ENCODE measurements around the gene DNAJC1. TPM values are rescaled to one million over a fixed set of nuclear protein-coding genes. Genes with fewer than 3 reads are reported as not detected.
"Not testable (repeated sequence)": the region's sequence is repeated elsewhere in the genome, so short reads cannot be mapped to it uniquely, and the experiment has no call there.

Gene DNAJC1
- total and polyA plus RNA-seq, 2 of the 8 experiments (the other 6 are each of a cell fraction or from before 2014, with no cell fraction given), result 6.8 to 14.8 TPM

DNA sequence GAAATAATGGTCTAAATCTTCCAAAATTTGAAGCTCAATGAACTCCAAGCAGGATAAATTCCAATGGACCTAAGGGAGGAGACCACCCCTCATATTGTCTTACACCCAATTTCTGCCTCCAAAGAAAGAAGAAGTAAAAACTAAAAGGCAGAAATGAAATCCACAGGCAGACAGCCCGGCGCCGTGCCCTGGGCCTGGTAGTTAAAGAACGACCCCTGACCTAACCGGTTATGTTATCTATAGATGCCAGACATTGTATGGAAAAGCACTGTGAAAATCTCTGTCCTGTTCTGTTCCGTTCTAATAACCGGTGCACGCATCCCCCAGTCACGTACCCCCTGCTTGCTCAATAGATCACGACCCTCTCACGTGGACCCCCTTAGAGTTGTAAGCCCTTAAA is 130.8 kb downstream of the DNAJC1 start:
- H3K4me3 ChIP-seq (ENCODE audit: extremely low read depth in 1 of 4, insufficient read depth in 2 of 4, low read depth in 3 of 4, low read length in 4 of 4); H3K56ac ChIP-seq (replicated peaks; ENCODE audit: insufficient read length, low read depth, low read length); H2BK12ac ChIP-seq (ENCODE audit: low read depth, low read length); H2AFZ ChIP-seq (ENCODE audit: low read length); H4K8ac ChIP-seq (ENCODE audit: extremely low read depth, insufficient read depth, low read length); H3K4ac ChIP-seq (replicated peaks; ENCODE audit: insufficient read length, low read depth, low read length); H3K79me1 ChIP-seq (ENCODE audit: low read depth, low read length); H3K4me2 ChIP-seq (ENCODE audit: insufficient read depth in 1 of 2, low read depth in 2 of 2, low read length in 2 of 2); H2AK5ac ChIP-seq (ENCODE audit: low read depth, low read length); H3K36me3 ChIP-seq (ENCODE audit: control insufficient read depth in 2 of 4, insufficient read depth in 4 of 4, low read length in 3 of 4); H3K18ac ChIP-seq (ENCODE audit: extremely low read depth, low read length); H3K14ac ChIP-seq (ENCODE audit: insufficient read length); H4K5ac ChIP-seq (ENCODE audit: insufficient read length, low read depth, low read length); H2BK15ac ChIP-seq (ENCODE audit: low read length); H3K27ac ChIP-seq (ENCODE audit: low read depth, low read length); H4K20me1 ChIP-seq (replicated peaks in 1 of 2; ENCODE audit: control insufficient read depth in 1 of 2, insufficient read depth in 2 of 2, low read length in 2 of 2); H2BK20ac ChIP-seq (ENCODE audit: low read length); H3K4me1 ChIP-seq (replicated peaks in 1 of 4; ENCODE audit: control insufficient read depth in 3 of 4, insufficient read depth in 4 of 4, low read length in 3 of 4); H3K79me2 ChIP-seq (ENCODE audit: control insufficient read depth in 1 of 2, insufficient read depth in 2 of 2, low read length in 2 of 2); H3K23me2 ChIP-seq (ENCODE audit: low read depth, low read length); H2BK120ac ChIP-seq (replicated peaks; ENCODE audit: low read depth, low read length); FAIRE-seq; H3K27me3 ChIP-seq (replicated peaks in 1 of 4; ENCODE audit: control insufficient read depth in 3 of 4, extremely low read depth in 1 of 4, insufficient read depth in 3 of 4, low read length in 3 of 4); H3K9ac ChIP-seq (replicated peaks in 1 of 4; ENCODE audit: extremely low read depth in 1 of 4, low read depth in 3 of 4, low read length in 3 of 4); DNase-seq (ENCODE audit: low read depth in 1 of 2, low spot score in 2 of 2); POLR2A ChIA-PET (ENCODE audit: partially characterized antibody); H4K91ac ChIP-seq (replicated peaks; ENCODE audit: insufficient read length, low read length); H2BK5ac ChIP-seq (ENCODE audit: low read depth, low read length); H3K23ac ChIP-seq (ENCODE audit: insufficient read length): not testable (repeated sequence)
- CTCF ChIA-PET (ENCODE audit: partially characterized antibody), result interaction anchor here (0.6 to 1.1 kb wide), 3 partner anchors 11 to 1638 kb away, joined by 3 read pairs; no protein-coding TSS in a partner anchor
- 96% methylated on average over 11 of the region's 11 CpGs; no CpG with 5 or more reads in 1 of the 2 experiments for WGBS, 2 experiments (ENCODE audit: extremely low coverage in 1 of 2, insufficient coverage in 1 of 2, insufficient read length in 1 of 2, insufficient replicate concordance in 2 of 2, low coverage in 1 of 2, low lambda C conversion rate in 2 of 2, missing lambda C conversion rate in 1 of 2)
- peaks cover 6 to 11% of the 10 kb centered on the region in 2 experiments; a peak in 3 of 4 replicates for H3K9me3 ChIP-seq (ENCODE audit: insufficient read depth in 2 of 2, low read depth in 1 of 2, low read length in 1 of 2)
